Embryonic facial prominence (tissue), 1 donor: ENCODE results near the gene COQ10B.
A peak's percentile ranks its signal among the peaks of the same experiment; 100 is the strongest.
"Not testable (repeated sequence)": the region's sequence is repeated elsewhere in the genome, so short reads cannot be mapped to it uniquely, and the experiment has no call there.

ENCODE experiments used
- DNase-seq: peaks from one replicate; pipeline ENCODE4 v3.0.0-alpha.2; 2016; ENCODE audit errors: extremely low spot score

The COQ10B gene

GRCh38 chr2:197450935-197451358 lies 2.4 kb upstream of the COQ10B start:
- not testable (repeated sequence) for DNase-seq

DNA sequence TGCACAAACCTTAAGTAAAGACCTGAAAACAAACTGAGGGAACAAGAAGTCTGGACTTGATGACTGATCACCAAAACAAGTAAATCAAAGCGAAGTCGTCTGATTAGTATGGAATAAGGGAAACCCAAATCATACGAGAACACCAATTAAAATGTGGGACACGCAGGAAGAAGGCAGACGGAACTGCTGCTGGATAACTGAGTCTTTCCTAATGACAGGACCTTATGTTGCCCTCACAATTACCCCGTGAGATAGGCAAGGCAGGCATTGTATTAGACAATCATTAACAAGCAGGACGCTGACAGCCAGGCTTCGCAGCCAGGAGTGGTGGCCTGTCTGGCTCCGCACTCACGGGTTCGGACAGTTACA lies 614 bp upstream of the COQ10B start:
- DNase-seq = no peak

DNA sequence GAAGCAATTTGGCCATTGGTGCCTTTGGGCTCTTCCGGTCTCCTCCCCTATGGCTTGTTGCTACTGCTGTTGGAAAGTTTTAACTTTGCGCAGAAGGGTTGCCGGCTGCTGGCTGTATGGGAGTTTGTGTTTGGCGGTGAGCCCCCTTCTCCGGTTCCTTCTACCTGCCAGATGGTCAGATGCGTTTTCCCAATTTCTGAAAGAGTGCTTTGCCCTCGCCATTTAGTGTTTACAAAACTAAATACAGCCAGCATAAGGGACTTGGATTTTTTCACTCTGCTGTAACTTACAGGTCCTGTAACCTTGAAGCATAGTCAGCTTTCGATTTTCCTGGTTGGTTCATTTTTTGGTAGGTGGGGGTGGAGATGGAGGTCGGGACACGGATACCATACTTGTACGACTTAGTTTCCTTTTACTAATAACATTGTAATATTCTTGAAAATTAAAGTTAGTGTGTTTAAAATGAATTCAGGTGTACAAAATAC lies 604 bp downstream of the COQ10B start:
- DNase-seq = no peak

GRCh38 chr2:197454923-197455322 lies 1.6 kb downstream of the COQ10B start:
- no peak for DNase-seq

- DNase-seq = no peak
Measured at GRCh38 chr2:197455428-197455827, 2.1 kb downstream of the COQ10B start.

- DNase-seq = no peak
Measured at GRCh38 chr2:197460649-197461048, 7.3 kb downstream of the COQ10B start.

GRCh38 chr2:197461057-197461456 lies 7.7 kb downstream of the COQ10B start:
- DNase-seq = no peak

- no peak for DNase-seq
Measured at GRCh38 chr2:197464175-197464574, 10.8 kb downstream of the COQ10B start.

DNA sequence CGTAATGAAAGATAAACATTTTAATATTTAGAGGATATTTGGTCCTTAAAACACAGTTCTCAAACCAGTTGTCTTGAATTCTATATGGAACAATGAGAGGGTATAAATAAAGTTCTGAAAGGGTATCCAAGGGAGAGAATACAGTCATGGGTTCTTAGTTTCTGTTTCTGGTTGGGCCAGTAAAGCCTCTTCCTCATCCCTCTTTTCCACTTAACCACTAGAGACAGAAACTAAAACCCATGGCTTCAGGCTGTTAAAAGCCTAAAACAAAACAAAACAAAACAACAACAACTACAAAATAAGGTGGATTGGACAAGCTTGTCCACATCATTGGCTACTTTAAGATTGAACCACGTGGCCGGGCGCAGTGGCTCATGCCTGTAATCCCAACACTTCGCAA lies 18.8 kb downstream of the COQ10B start:
- DNase-seq = no peak

DNA sequence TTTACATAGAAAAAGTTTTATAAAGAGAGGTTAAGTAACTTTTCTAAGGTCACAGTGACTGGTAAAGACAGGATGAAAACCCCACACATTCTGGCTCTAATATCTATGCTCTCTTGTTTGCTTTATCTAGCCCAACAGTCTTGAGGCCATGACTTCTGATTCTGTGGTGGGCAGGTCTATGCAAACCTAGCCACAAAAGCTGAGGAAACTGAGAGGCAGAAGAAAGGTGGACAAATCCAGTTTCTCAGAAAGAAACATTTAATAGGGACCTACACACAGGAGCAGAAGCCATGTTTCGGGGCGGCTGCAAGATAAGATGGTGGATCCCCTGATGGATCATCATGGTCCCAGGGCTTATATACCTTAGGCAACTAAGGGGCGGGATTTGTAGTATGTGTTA lies 24.4 kb downstream of the COQ10B start:
- no peak for DNase-seq

GRCh38 chr2:197480165-197481036 lies 27.0 kb downstream of the COQ10B start:
- no peak for DNase-seq

DNA sequence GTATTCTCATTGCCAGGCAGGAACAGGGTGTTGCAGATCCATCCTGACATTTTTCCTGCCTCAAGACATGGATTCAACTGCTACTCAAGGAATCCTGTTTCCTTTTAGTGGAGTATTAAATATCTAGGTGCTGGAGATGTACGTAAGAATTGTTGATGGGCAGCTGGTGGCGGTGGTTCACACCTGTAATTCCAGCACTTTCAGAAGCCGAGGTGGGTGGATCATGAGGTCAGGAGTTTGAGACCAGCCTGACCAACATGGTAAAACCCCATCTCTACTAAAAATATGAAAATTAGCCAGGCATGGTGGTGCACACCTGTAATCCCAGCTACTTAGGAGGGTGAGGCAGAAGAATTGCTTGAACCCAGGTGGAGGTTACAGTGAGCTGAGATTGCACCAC lies 30.9 kb downstream of the COQ10B start:
- DNase-seq = not testable (repeated sequence)

DNA sequence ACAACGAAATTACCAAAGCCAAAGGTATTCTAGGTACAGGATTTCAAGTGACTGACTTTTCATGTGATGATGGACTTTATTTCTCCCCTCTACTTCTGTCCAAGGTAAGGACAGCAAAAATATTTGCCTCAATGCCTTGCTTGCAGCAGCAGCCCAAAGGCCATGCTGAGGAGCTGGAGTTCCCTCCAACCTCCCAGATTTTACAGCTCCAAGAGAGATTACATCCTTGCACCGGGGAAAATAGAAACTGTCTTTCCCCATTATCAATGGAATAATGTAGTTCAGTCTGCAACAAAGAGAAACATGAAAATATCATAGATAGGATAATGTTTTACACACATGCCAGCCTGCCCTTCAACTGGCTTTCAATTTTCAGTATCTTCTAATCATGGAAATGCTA lies 32.8 kb downstream of the COQ10B start:
- no peak for DNase-seq

DNA sequence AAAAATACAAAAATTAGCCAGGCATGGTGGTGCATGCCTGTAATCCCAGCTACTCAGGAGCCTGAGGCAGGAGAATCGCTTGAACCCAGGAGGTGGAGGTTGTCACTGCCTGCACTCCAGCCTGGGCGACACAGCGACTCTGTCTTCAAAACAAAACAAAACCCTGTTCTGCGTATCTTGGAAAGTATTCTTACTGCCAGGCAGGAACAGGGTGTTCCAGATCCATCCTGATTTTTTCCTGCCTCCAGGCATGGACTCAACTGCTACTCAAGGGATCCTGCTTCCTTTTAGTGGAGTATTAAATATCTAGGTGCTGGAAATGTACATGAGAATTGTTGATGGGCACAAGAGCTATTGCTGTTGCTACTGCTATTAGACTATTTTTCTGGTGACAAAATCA lies 34.0 kb downstream of the COQ10B start:
- no peak for DNase-seq

- no peak for DNase-seq
Measured at GRCh38 chr2:197495433-197496134, 42.2 kb downstream of the COQ10B start.

GRCh38 chr2:197496695-197497094 lies 43.3 kb downstream of the COQ10B start:
- DNase-seq = no peak

DNA sequence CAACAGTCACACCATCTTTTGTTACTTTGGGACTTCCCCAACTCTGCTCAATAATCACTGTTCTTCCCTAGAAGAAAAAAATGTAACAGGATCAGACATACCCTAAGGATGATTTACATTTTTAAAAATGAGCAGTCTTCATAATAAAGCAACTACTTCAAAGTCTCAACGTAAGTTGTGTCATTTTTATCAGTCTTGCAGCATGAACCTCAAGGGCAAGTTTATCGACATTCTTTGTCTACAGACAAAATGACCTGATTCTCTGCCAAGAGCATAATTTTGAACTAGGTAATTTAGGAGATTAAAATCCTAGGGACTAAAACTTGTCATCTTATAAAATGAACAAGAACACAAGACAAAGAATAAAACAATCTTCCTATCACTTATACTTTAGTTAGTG lies 44.0 kb downstream of the COQ10B start:
- no peak for DNase-seq

- no peak for DNase-seq
Measured at GRCh38 chr2:197498235-197498936, 45.0 kb downstream of the COQ10B start.

- DNase-seq = no peak
Measured at GRCh38 chr2:197498937-197499593, 45.7 kb downstream of the COQ10B start.

DNA sequence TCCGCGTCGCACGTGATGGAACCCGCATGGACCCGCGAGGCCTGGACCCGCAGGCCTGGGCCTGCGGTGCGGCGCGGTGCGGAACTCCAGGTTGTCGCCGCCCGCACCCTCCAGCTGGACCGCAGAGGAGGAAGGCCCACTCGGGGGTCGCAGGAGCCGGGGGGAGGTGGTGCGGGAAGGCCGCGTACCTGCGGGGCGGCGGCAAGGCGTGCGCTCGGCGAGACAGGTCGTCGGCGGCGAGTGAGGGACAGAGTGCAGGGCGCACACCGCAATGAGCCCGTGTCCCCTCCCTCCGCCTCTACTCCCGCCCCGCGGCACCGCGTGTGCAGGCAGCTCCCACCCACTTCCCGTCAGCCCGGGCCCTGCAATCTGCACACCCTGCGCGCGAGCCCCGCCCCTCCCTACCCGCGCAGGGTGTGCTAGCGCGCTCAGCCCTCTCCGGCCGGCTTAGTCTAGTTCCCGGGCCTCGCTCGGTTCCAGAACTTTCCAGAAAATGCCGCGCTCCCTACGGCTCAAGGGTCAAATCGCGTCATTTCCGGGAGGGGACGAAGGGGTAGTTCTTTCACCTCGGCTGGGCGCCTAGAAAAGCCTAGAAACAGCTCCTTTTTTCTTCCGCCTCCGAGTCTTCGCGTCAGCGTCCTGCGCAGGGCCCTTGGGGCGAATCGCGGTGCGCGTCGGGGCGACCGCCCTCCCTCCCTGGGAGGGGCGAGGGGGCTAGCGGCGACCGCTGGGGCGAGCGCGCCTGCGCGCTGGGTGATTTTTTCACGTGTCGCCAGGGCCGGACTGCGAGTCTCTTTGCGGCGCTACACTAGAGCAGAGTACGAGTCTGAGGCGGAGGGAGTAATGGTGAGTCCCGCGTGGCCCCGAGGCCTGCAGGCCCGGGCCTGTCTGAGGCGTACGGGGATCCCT lies 46.5 kb downstream of the COQ10B start, which contains the start of the genes HSPD1 and HSPE1:
Gene HSPD1 (minus strand): TSS at position 247 of the 909 bp plus-strand sequence. CDS start 992 bp downstream, outside the sequence.
Gene HSPE1 (plus strand): TSS at position 786 of the 909 bp plus-strand sequence. CDS start 58 bp downstream, at position 844.
- DNase-seq = peak; percentile 97
